CD4-positive, alpha-beta T cell treated with Interleukin-2 at 100 ng/mL for 4 hours (primary cell): ENCODE data around the gene WBP2NL.

Experiments
- DNase-seq: peaks from one replicate; pipeline ENCODE4 v3.0.0-alpha.2; 2020; ENCODE audit warnings: low spot score

WBP2NL gene

DNA sequence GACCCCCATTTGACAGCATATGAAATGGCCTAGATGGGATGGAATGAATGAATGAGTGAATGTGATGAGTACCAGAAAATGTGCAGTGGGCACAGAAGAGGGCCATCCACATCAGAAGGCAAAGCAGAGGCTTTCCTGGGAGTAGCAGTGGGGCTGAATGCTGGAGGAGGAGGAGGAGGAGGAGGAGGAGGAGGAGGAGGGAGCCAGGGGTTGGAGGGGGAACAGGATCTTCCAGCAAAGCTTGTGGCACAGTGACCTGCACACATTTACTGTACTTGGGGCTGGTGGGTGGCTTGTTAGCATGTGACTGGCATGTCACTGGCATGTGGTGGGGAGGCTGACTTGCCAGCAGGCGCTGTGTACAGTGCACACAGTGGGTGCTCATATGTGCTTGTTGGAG lies 19.9 kb upstream of the WBP2NL start:
- DNase-seq: no peak

DNA sequence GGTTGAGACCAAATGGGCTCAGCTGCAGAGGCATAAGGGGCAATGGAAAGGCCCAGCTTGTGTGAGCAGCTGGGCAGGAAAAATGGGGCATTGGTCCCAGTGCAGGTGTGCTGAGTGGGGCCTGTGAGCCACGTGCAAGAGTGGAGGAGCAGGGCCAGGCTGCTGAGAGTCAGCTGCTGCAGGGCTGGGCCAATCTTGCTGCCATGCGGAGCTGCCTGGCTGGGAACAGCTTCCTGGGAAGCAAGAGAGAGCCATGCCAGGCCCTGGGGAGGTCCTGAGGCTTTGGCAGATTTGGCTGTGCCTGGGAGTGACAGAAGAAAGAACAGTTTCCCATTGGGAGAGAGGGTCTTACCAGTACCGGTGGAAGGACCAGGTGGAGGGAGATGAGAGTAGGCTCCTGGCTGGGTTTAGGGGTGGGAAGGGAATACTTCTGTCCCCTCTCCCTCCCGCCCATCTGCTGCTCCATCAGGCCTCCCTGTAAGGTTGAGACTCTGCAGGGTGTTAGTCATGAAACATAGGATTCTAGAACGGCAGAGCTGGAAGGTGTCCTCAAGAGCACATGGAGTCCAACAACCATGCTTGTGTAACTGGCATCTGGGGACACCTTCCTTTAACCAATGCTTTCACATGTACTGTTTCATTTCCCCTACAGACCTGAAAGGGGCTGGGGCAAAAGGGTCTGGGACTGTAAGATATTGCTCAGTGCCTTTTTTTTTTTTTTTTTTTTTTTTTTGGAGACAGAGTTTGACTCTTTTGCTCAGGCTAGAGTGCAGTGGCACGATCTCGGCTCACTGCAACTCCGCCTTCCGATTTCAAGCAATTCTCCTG lies 19.0 kb upstream of the WBP2NL start:
- DNase-seq: no peak

DNA sequence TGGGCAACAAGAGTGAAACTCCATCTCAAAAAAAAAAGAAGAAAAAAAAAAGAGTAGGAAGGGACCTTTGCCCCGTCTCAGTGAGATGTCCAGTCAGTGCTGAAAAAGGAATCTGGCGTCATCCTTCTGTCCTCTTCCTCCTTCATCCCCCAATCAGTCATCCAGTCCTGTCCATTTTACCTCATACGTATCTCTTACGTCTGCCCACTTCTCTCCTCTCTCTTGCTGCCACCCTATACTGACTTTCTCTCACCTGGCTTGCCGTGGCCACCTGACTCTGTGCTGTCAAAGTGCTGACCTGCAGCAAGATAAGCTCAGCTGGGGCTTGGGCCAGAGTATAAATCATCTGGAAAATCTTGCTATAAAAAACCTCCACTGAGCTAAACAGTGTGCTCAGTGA lies 15.7 kb upstream of the WBP2NL start:
- no peak for DNase-seq

DNA sequence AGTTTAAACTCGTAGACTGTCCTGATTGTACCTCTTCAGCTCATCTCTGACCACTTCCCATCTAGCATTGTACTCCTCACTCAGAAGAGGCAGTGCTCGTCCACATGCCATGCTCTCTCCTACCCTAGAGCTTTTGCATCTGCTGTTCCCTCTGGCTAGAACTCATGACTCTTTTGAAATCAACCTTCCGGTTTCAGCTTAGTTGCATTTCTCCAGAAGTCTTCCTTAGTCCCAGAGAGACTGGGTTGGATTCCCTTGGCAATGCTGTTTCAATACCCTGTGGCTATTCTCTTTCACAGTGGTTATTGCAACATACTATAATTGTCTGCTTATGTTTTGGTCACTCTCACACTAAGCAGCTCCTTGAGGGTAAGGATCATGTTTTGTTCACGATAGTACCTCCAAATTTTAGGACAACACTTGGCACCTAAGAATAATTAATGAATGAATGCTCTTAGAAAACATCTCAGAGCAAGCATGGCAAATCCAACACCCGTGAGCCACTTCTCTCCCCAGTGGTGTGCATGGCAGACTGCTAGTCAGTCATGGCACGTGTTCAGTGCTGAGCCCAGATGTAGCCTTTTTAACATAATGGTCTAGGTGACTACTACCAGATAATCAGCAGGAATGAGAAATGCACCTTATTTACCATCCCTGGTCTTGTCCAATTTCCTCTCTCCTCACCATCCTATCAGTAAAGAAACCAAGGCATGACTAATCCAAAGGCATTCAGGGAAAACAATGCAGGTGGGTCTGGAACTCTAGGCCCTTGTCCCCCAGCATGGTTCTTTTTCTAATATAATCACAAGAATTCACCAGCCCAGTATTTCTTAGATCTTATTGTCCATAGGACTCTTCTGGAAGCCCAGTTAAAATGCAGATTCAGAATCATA lies 14.8 kb upstream of the WBP2NL start:
- DNase-seq: no peak

DNA sequence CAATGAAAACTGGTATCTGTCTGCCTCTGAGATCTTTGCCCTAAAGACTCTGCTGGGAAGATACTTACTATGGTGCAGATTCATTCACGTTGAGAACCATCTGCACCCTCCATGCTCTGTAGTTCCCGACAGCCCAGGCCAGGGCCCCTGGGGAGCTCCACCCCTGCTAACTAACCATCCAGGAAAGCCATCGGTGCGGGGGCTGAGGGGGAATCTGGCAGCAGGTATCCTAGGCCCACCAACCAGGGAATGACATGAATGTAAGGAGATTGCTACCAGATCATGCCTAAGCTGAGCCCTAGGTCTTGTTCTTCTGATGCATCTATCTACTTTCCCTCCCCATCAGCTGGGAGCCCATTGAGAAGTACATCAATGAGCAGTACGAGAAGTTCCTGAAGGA lies 11.3 kb upstream of the WBP2NL start:
- DNase-seq: no peak

DNA sequence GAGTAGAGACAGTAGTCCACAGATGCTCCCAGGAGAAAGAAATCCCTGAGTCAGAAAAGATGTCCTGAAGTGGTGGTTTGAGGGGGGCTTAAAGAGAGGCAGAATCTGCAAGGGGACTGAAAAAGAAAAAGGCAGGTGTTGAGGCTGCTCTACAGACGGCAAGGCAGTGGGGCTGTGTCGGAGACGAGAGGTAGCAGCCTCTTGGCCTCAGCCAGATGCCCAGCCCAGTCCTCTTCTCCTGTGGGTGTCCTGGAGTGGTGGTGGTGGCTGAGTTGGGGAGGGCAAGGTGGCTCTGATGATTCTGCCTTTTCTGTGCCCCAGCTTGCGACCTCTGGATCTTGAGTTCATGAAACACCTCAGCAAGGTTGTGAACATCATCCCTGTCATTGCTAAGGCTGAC lies 9.3 kb upstream of the WBP2NL start:
- DNase-seq: no peak

DNA sequence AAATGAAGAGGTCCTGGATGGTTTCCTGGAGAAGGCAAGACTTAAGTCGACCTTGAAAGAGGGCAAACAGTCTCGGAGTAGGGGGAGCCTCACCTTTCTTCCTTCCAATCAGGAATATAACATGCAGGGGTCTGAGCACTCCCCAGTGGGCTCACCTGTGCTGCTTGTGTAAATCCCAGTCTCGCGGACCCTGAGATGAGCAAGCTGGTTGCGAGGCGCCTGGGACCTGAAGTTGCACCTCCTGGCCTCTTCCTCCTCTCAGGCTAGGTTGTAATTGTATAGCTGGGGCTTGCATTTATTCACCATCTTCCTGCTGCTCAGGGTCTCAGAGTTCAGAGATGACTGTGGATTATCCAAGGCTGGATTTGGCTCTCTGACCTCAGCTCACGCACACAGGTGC lies 7.5 kb upstream of the WBP2NL start:
- no peak for DNase-seq

DNA sequence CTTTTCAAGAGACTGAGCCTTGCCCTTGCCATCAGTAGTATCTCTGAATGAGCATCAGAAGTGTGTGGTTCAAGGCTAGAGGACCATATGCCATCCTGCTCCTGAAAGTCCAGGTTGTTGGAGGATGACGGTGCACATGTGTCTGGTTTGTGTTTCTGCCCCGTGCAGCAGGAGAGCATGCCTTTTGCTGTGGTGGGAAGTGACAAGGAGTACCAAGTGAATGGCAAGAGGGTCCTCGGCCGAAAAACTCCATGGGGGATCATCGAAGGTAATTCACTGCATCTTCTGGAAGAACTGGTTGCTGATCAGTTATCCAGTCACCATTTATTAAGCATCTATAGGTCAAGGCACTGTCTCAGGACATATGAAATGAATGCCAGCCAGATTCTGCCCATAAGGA lies 6.1 kb upstream of the WBP2NL start:
- DNase-seq: no peak

DNA sequence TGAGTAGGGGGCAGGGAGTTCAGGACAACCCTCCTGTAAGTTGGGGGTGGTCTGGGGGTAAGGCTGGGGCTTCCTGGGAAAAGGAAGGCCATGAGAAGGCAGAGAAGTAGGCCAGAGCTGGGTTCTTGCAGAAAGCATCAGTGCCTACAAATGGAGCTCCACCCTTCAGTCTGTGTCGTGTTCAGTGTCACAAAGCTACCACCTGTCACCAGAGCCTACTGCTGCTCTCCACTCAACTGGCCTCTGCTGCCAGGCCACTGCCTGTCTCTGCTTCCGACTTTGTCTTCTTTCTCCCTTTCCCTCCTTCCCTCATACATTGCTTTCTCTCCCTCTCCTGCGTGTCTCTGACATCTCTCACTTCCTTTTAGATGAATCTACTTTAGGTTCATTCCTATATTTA lies 3.4 kb upstream of the WBP2NL start:
- DNase-seq: no peak

DNA sequence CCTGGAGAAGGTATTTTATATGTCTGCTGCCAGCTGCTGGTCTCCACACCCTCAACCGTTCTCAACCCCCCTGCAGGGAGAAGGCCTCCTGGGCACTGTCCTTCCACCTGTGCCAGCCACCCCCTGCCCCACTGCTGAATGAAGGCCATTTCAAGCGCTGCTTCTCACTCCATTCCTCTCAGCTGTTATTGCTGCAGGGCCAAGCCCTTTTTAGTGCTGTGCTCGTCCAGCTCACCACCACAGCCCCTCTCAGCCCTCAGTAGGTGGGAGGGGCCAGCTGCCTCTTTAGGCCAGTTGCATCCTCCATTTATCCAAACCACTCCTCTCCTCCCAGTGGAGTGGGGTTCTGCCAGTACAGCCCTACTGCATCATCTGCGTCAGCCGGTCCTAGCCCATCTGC lies 1.8 kb upstream of the WBP2NL start:
- no peak for DNase-seq

DNA sequence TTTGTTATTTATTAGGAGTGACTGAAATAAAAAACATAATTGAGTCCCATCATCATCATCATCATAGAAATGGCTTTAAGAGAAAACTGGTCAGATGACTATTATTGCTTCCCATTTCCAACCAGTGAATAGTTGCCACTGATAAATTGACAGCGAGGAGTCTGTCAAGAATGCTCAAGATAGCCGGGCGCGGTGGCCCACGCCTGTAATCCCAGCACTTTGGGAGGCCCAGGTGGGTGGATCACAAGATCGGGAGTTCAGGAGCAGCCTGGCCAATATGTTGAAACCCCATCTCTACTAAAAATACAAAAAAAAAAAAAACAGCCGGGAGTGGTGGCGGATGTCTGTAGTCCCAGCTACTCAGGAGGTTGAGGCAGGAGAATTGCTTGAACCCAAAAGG lies 1.9 kb downstream of the WBP2NL start:
- DNase-seq: no peak

DNA sequence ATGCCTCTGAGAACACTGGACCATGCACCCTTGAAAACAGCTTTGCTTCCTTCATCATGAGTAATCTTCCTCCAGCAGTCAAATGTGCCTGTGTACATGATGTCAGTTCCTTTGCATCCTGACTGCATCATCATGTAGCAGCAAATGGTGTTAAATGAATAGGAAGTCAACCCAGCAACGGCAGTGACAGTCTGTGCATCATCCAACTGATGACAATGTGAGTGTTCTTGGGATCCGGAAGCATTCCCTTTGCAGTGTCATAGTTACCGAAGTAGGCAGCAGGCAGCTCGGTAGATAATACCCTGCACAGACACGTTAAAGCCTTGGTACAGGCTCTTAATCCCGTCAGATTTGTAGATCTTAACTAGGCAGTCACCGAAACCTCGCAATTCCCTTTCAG lies 2.5 kb downstream of the WBP2NL start:
- DNase-seq: no peak

DNA sequence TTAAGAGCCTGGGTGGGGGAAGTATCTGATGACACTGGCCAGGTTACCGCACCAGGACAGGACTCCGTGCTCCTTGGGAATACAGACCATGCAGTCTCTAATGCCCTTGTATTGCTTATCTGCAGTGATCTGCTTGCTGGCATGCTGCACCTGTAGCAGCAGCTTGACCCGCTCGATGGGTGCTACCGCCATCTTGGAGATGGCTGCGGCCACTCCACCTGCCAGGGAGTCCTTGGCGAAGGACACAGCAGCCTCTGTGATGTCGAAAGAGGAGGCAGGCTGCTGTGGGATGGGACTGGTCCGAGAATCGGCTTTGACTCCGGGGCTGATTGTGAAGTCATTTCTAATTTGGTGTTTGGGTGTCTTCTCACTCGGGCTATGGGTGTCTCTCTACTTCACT lies 3.1 kb downstream of the WBP2NL start:
- DNase-seq: no peak

DNA sequence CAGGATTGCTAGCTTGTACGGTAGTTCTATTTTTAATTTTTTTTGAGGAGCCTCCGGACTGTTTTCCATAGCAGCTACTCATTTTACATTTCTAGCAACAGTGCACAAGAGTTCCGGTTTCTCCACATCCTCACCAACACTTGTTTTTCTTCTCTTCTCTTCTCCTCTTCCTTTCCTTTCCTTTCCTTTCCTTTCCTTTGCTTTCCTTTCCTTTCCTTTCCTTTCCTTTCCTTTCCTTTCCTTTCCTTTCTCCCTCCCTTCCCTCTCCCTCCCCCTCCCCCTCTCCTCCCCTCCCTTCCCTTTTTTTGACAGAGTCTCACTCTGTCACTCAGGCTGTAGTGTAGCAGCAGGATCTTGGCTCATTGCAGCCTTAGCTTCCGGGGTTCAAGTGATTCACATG lies 9.3 kb downstream of the WBP2NL start:
- DNase-seq: no peak

DNA sequence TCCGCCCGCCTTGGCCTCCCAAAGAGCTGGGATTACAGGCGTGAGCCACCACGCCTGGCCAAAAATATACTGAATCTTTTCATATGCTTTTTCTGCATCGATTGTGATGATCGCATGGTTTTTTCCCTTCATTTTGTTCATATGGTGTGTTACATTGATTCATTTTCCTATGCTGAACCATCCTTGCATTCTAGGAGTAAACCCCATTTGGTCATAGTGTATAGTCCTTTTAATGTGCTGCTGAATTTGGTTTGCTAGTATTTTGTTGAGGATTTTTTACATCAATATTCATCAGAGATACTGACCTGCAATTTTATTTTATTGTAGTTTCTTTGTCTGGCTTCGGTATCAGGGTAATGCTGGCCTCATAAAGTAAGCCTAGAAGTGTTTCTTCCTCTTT lies 12.2 kb downstream of the WBP2NL start:
- no peak for DNase-seq

DNA sequence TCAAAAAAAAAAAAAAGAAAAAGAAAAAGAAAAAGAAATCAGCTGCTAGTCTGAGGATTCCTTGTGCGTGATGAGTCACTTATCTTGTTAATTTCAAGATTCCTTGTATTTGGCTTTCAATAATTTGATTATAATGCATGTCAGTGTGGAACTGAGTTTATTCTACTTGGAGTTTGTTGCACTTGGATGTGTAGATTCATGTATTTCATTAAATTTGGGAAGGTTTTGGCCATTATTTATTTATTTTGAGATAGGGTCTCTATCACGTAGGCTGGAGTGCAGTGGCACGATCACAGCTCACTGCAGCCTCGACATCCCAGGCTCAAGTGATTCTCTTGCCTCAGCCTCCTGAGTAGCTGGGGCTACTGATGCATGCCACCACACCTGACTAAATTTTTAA lies 14.8 kb downstream of the WBP2NL start:
- DNase-seq: no peak

DNA sequence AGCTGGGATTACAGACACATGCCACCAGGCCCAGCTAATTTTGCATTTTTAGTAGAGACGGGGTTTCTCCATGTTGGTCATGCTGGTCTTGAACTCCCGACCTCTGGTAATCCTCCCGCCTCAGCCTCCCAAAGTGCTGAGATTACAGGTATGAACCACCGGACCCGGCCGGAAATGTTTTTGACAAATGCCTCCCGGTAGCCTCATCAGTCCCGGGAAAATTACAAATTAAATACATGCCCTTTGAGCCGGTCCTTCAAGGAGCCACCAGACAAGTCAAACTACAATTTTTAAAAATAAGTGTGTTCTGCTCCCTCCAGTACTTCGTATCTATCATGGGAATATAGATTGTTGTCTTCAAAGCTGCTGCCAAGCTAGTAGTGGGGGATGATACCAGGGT lies 17.5 kb downstream of the WBP2NL start:
- no peak for DNase-seq

DNA sequence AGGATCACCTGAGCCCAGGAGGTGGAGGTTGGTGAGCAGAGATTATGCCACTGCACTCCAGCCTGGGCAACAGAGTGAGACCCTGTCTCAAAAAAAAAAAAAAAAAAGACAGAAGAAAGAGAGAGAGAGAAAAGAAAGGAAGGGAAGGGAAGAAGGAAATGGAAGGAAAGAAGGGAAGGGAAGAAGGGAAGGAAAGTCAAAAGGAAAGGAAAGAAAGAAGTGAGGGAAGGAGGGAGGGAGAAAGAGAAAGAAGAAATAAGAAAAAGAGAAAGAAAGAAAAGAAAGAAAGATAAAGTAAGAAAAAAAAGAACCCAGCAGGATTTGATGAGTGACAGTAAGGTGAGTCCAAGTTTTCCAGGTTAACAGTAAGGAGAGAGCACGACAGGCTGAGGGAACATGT lies 19.6 kb downstream of the WBP2NL start:
- no peak for DNase-seq

DNA sequence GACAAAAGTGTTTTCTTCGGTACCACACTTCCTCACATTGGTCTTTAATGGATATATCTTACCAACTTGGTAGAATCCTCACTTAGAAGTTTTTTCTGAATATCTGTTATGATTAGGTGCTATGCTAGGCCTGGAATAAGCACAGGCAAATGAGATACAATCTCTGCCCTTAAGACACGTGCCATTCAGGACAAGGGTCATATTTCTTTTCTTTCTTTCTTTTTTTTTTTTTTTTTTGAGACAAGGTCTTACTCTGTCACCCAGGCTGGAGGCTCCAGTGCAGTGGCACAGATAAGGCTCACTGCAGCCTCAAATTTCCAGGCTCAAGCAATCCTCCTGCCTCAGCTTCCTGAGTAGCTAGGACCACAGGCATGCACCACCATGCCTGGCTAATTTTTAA lies 23.0 kb downstream of the WBP2NL start:
- no peak for DNase-seq

DNA sequence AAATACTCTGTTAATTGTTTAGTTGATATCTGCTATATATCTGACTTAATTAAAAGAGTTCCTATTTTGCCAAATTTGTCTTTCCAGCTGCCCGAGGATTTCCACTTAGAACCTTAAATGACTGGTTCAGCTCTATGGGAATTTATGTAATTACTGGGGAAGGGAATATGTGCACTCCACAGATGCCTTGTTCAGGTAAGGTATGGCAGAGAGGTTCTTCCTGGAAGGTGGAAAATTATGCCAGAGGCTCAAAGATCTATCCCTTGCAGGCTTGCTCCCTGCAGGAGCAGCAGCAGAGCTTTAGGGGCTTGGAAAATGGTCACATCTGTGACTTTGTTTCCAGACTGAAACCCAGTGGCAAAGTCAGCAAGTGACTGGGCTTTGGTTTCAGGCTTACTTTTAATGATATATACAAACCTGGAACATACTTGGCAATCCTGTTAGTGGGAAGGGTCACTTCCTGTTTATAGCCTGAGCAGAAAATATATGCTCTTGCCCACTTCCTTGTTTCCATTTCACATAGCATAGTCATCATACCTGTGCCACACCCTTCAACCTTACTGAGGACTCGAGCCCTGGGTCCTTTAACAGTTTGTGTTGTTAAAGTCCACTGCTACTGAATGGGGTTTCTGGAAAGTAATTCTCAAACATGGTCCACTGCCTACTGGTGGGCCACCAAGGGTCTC lies 23.7 kb downstream of the WBP2NL start:
- no peak for DNase-seq

DNA sequence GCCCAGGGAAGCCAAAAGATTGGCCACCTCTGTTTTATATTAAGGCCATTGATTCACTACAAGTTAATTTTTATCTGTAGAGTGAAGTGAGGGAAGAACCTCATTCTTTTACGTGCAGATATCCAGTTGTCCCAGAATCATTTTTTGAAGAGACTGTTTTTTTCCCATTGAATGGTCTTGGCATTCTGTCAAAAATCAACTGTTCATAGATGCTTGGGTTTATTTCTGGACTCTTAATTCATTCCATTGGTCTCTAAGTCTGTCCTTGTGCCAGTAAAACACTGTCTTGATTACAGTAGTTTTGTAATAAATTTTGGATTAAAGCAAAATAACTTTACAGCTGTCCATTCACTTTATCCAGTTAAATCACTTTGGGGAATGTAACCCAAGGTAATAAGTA lies 26.8 kb downstream of the WBP2NL start:
- DNase-seq: no peak

DNA sequence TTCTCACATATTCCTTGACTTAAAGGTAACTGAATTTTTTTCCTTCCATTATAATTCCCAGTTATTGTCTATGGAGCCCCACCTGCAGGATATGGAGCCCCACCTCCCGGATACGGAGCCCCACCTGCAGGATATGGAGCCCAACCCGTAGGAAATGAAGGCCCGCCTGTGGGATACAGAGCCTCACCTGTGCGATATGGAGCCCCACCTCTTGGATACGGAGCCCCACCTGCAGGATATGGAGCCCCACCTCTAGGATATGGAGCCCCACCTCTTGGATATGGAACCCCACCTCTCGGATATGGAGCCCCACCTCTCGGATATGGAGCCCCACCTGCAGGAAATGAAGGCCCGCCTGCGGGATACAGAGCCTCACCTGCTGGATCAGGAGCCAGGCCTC lies 28.1 kb downstream of the WBP2NL start:
- no peak for DNase-seq
